ENCODE results near the gene HMOX2.

- TF ChIP-seq SP1 (IDR thresholded peaks at IDR 0.05) (no peak), TARDBP (IDR thresholded peaks at IDR 0.05) (no peak), ELF4 (IDR thresholded peaks at IDR 0.05) (no peak), BHLHE40 (IDR thresholded peaks at IDR 0.05; ENCODE audit: borderline replicate concordance) (no peak), FOXA1 (IDR thresholded peaks at IDR 0.05) (no peak), FOXK2 (IDR thresholded peaks at IDR 0.05) (no peak), LEF1 (IDR thresholded peaks at IDR 0.05; ENCODE audit: borderline replicate concordance) (no peak), ARNT (IDR thresholded peaks at IDR 0.05) (no peak), HDGF (IDR thresholded peaks at IDR 0.05; ENCODE audit: borderline replicate concordance) (no peak), NFRKB (IDR thresholded peaks at IDR 0.05) (no peak), L3MBTL2 (conservative IDR thresholded peaks at IDR 0.05) (no peak), ZNF384 (IDR thresholded peaks at IDR 0.05) (no peak), FOXM1 (IDR thresholded peaks at IDR 0.05; ENCODE audit: borderline replicate concordance) (no peak)
- TF ChIP-seq, protein P1, sequence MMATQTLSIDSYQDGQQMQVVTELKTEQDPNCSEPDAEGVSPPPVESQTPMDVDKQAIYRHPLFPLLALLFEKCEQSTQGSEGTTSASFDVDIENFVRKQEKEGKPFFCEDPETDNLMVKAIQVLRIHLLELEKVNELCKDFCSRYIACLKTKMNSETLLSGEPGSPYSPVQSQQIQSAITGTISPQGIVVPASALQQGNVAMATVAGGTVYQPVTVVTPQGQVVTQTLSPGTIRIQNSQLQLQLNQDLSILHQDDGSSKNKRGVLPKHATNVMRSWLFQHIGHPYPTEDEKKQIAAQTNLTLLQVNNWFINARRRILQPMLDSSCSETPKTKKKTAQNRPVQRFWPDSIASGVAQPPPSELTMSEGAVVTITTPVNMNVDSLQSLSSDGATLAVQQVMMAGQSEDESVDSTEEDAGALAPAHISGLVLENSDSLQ (IDR thresholded peaks at IDR 0.05), result no peak
These were observed 15.3 kb upstream of the HMOX2 start for GRCh38 chr16:4460936-4461249.
